NCI-H2171 (cell line): ENCODE data around the gene MGMT.

ENCODE experiments used
- DNase-seq: peaks from one replicate; lab custom pipeline; 2025; lab: John Stamatoyannopoulos, UW

MGMT gene

DNA sequence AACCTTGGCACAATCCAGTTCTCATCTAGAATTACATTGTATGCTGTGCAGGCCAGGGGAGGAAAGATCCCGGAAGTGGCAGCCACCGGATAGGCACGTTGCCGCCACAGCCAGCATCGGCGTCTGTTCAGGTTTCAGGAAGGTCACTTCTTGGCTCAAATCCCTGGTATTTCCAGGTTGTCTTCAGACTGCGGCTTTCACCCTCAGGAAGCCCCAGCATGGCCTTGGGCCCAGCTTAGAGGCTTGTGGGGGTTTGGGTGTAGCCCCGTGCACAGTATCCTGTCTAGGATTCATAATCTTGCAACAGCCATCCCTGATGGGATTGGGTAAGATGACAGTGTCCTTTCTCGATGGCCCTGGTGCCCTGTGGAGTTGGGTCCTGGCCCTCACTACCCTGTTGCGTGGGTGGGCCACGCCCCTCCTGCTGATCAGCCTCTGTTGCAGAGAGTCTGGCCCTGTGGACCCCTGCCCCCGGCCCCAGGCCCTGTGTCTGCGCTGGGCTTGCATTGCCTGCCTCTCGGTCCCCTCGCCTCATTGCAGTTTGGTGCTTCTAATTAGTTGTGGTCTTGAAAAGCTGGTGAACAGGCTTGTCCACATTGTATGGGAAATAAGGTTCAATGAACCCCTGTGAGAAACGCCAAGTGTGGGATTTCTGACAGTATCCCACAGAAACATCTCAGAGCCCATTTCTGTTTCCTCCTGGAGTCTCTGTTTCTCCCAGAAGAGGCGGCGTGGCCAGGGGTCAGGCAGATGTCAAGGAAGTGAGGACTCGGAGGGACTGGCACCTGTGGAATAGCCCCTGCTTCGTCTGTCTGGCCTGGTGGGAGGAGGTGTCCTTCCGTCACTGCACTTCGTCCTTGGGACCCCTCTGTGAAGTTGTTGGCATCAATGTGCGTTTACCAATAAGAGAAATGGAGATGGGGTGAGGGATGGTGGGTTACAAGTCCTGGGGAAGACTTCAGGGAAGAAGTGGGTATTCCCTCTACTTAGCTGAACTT, 77.5 kb downstream of the MGMT start:
- no peak for DNase-seq

GRCh38 chr10:129545261-129545660, 78.2 kb downstream of the MGMT start:
- no peak for DNase-seq

DNA sequence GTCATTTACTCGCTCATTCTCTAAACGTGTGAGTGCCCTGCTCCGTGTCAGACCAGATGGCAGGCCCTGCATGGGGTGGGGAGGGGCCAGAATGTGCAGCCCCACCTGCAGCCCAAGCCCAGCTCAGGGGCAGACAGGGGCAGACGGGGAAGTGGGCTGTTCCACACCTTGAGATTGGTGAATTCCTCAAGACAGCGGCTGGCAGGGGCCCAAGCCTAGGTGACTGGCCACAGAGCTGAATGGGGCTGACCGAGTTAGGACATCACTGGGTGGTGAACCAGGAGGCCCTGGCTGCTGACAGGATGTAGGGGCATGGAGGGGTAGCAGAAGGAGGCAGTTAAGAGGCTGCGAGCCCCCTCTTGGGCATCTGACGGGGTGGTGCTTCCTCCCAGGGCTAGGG, 79.1 kb downstream of the MGMT start:
- no peak for DNase-seq

DNA sequence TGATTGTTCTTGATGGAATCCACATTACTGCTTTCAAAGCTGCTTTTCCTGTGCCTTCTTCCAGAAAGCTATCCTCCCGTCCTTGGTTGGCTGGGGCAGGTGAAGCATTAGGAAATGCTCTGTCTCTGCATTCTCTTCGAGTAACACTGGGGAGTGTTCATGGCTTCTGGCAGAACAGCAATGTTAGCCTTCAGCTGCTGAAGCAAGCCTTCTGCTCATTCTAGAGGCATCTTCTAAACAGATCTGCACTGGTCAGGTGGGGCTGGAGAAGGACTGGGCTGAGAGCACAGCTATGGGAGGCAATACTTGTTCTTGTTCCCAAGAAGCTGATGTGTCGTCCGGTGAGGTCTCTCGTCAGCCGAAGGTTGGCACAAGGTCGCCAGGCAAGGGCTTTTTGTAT, 80.6 kb downstream of the MGMT start:
- DNase-seq, result no peak

GRCh38 chr10:129548600-129548999, 81.6 kb downstream of the MGMT start:
- DNase-seq, result no peak

- no peak for DNase-seq
These were observed 83.0 kb downstream of the MGMT start for GRCh38 chr10:129550076-129550475.

DNA sequence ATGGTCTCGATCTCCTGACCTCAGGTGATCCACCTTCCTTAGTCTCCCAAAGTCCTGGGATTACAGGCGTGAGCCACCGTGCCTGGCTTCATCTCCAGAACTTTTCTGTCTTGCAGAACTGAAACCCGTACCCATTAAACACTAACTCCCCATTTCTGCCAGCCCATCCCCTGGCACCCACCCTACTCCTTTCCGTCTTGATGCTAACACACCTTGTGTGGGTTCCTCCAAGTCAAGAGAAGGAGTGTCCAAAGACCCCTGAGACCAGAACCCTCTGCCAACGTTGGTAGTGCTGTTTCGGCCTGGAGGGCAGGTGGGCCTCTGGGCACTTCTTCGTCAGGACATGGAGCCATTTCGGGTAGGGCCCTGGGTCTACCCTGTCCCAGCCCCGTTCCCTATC, 83.6 kb downstream of the MGMT start:
- no peak for DNase-seq

DNA sequence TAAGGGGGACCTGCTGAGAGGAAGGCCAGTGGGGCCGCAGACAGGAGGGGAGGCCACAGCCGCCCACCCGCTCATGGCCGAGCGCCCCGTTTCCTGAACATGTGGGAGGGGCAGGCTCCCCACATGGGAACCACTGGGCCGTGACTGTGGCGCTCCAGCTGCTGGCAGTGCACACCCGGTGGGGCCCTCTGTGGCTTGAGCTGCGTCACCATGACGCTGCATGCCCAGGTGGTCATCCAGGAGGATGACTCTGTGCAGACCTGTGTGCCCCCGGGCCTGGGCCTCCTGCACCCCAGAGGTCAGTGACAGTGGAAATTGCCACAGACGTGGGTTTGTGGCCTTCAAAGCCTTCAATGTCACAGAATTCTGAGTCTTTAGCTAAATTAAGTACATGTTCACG, 85.1 kb downstream of the MGMT start:
- DNase-seq, result no peak

DNA sequence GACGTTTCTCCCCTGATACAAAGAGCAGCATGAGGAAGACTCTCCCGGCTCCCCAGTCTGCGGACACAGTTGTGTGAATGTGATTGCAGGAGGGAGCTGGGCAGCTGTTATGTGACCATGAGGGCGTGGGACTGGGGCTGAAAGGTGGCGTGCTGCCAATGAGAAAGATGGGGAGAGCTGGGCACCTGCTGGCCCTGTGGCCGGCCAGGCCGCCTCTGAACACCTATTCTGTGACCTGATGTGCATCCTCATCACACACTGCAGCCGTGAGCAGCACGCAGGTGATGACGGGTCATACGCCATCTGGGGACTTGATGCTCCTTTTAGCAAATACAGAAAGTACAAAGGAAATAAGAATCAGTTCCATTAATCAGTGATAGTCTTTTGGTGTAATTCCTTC, 86.9 kb downstream of the MGMT start:
- DNase-seq, result no peak

- DNase-seq, result no peak
These were observed 89.3 kb downstream of the MGMT start for GRCh38 chr10:129556316-129556715.

GRCh38 chr10:129560361-129560760, 93.3 kb downstream of the MGMT start:
- no peak for DNase-seq

- DNase-seq, result no peak
These were observed 95.4 kb downstream of the MGMT start for GRCh38 chr10:129562487-129562886.

DNA sequence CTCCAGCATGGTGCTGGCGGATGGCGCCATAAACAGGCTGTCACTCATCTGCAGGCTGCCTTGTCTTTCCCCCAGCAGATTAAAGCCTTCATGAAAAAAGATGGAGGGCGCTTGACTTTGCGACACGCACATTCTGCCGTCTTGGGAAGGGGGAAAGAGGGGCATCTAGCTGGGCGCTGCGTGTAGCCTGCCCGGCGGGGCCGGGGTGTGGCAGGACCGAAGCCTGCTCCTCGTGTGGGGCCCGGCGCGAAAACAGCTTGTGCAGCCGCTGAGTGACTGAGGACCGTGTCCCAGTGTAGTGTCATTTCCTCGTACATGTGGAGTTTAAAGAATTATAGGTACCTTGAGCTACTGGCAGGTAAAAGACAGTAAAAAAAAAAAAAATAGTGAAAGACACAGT, 97.9 kb downstream of the MGMT start:
- DNase-seq, result no peak

GRCh38 chr10:129568583-129569344, 101.7 kb downstream of the MGMT start:
- DNase-seq, result no peak

- DNase-seq, result no peak
These were observed 103.1 kb downstream of the MGMT start for GRCh38 chr10:129570185-129570584.

DNA sequence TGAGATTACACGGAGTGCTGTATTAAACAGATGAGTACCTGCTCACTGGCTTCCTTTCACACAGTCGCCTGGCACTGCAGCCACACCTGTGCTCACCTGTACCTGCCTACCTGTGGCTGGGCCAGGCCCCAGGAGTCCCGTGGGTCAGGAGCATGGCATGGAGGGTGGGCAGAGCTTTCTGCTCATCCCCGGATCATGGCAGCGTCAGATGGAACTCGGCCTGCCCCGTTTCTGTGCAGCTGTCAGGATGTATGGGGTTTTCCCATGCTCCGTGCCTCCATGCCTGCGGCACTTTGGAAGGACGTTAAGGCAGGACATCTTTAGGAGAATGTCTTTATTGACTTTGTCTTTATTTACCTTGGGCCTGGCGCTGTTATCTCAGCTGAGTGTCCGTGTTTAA, 112.2 kb downstream of the MGMT start:
- no peak for DNase-seq

DNA sequence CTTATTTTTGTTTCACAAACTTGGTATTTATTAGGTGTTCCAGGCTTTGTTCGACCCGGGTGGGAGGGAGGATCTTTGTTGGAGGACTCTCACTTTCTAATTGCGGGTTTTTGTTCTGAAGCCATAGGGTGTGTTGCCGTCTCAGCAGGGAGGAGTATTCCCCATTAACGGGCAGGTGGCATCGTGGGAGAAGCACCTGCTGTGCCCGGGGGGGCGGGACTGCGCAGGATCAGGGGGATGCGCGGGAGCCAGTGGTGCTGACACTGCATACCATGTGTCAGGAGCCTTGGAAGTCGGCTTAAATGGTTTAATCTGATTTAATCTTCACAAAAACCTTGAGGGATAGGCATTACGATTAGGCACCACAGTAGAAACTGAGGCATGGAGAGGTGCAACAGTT, 113.0 kb downstream of the MGMT start:
- no peak for DNase-seq

DNA sequence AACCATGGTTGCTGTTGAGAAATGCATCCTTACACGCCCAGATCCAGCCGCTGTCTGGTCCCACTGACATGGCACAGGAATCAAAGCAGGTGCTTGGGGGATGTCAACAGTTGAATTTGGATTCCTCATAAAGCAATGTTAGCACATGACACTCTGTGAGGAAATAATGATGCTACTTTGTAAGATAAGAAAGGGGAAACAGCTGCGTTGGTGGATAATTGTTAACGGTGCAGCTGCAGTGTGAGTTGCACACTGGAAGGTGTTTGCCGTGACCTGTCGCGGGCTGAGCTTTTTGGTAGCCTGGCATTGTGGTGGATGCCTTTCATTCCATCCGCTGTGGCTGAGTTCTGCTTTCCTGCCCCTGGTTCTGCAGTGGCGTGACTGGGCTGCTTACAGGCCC, 113.9 kb downstream of the MGMT start:
- no peak for DNase-seq

DNA sequence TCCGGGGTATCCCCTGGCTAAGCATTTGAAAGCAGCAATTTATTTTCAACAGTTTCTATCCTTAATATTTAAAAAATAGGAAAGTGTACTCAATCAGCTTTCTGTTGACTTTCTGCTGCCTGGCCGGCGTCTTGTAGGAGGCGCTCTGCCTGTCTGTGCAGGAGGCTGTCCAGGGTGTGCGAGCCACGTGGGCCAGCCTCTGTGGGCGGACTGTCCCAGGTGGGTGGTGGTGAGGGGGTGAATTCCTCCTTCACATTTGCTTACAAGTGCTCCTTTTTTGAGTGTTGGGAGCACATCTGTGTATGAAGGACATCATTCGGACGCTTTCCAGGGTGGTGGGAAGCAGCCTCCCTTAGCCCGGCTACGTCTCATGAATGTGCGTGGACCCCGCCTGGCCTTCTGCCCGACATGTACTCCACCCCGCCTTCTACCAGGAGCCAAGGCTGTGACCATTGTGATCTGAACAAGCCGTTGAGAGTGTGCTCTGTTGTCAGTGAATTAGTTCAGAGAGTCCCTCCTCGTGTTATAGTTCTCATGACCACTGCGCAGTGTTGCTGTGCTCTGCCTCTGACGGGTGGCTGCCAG, 114.9 kb downstream of the MGMT start:
- no peak for DNase-seq

GRCh38 chr10:129583831-129584230, 116.8 kb downstream of the MGMT start:
- no peak for DNase-seq

DNA sequence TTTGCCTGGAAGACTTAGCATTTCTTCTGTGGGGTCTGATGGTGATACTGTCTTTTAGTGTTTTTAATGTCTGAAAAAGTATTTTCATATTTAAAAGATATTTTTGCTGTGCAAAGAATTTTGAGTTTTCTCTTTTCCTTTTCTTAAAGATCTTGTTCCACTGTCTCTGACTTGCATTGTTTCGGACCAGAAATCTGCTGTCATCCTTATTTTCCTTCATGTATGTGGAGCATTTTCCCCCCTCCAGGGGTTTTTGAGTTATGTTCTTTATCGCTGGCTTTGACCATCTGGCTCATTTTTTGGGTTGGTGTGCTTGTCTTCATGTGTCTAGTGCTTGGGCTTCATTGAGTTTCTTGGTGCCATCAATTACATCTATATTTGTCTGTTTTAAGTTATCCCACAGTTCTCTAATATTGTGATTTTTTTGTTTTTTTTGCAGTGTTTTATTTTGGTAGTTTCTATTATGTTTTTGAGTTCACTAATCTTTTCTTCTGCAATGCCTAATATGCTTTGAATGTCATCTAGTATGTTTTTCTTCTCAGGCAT, 119.9 kb downstream of the MGMT start:
- DNase-seq, result no peak

DNA sequence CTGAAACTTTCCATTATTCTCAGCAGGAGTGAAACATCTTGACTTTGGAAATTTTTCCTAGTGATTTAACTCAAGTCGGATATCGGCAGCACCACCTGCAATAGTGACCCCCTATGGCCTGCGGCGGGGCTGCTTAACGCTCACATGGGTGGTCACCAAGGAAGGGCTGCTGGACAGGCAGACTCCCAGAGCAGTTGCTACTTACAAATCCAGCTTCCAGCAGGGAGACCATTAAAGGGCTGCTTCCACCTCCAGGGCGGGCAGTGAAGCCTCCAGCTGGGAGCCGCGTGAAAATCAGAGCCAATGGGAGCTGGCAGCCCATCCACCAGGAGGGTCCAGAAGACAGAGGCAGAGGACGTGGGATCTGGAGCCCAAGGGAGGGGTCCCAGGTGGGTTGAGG, 122.5 kb downstream of the MGMT start:
- DNase-seq, result no peak

- no peak for DNase-seq
These were observed 126.9 kb downstream of the MGMT start for GRCh38 chr10:129593953-129594352.
